Activated CD8-positive, alpha-beta memory T cell treated with anti-CD3 and anti-CD28 coated beads, Interleukin-2, amount 10 ng/mL, durations not matched to agents 7 days and 5 days (primary cell): ENCODE measurements around the gene ASCL4. TPM values are rescaled to one million over a fixed set of nuclear protein-coding genes. Genes with fewer than 3 reads are reported as not detected.

Source experiments
- total RNA-seq, 2 experiments: library from RNA; stranded (reverse); gene quantifications; one replicate each; pipeline ENCODE4 v1.2.3, GENCODE V29; 2021

The ASCL4 gene
- total RNA-seq, 2 experiments from 2014 or later: not detected

Other genes starting within 250 kb of the ASCL4 start
- 10 to 100 TPM; 32.4 to 47.2 TPM for gene PWP1, start 88.9 kb upstream of the ASCL4 start, total RNA-seq
- 10 to 100 TPM; 26.3 to 37.5 TPM for gene PRDM4, start 13.6 kb upstream of the ASCL4 start, total RNA-seq